MM.1S (cell line): Measurements from ENCODE around the gene SPOCD1.

ENCODE experiments used
- CTCF ChIP-seq: fragments of 300-600 bp; sonication (generic); IDR thresholded peaks from 2 replicates; pipeline ENCODE4 v1.5.1; 2016; ENCODE audit warnings: antibody characterized with exemption, low read length, mixed read lengths
- EZH2 ChIP-seq: fragments of 300-600 bp; sonication (generic); optimal IDR thresholded peaks from 2 replicates; pipeline ENCODE3; 2017; ENCODE audit warnings: low read depth, mild to moderate bottlenecking, antibody characterized with exemption, low read length, mixed read lengths
- EZH2phosphoT487 ChIP-seq: fragments of 300-600 bp; sonication (generic); IDR thresholded peaks from 2 replicates; pipeline ENCODE4 v1.6.1; 2018; ENCODE audit warnings: antibody characterized with exemption, low read length

- TF ChIP-seq CTCF = no peak
- no peak for TF ChIP-seq EZH2
- no peak for TF ChIP-seq EZH2phosphoT487
These were observed 61.4 kb downstream of the SPOCD1 start for GRCh38 chr1:31754397-31754796.
